Measurements from ENCODE around the gene TMEM129.
A peak's percentile ranks its signal among the peaks of the same experiment; 100 is the strongest.

TMEM129 gene

GRCh38 chr4:1763070-1763549 is 42.0 kb upstream of the TMEM129 start:
- DNase-seq (ENCODE audit: low read depth): no peak
- TF ChIP-seq, protein P1, sequence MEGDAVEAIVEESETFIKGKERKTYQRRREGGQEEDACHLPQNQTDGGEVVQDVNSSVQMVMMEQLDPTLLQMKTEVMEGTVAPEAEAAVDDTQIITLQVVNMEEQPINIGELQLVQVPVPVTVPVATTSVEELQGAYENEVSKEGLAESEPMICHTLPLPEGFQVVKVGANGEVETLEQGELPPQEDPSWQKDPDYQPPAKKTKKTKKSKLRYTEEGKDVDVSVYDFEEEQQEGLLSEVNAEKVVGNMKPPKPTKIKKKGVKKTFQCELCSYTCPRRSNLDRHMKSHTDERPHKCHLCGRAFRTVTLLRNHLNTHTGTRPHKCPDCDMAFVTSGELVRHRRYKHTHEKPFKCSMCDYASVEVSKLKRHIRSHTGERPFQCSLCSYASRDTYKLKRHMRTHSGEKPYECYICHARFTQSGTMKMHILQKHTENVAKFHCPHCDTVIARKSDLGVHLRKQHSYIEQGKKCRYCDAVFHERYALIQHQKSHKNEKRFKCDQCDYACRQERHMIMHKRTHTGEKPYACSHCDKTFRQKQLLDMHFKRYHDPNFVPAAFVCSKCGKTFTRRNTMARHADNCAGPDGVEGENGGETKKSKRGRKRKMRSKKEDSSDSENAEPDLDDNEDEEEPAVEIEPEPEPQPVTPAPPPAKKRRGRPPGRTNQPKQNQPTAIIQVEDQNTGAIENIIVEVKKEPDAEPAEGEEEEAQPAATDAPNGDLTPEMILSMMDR (conservative IDR thresholded peaks at IDR 0.05; ENCODE audit: low read depth, low read length): no peak
- H3K4me3 ChIP-seq (ENCODE audit: low read length): no peak overlapping the region

- no peak overlapping the region for H3K4me3 ChIP-seq (ENCODE audit: low read length)
- TF ChIP-seq, protein P1 (conservative IDR thresholded peaks at IDR 0.05; ENCODE audit: low read depth, low read length): no peak
- DNase-seq (ENCODE audit: low read depth): no peak
These were observed 41.3 kb upstream of the TMEM129 start for GRCh38 chr4:1762264-1763010.

DNA sequence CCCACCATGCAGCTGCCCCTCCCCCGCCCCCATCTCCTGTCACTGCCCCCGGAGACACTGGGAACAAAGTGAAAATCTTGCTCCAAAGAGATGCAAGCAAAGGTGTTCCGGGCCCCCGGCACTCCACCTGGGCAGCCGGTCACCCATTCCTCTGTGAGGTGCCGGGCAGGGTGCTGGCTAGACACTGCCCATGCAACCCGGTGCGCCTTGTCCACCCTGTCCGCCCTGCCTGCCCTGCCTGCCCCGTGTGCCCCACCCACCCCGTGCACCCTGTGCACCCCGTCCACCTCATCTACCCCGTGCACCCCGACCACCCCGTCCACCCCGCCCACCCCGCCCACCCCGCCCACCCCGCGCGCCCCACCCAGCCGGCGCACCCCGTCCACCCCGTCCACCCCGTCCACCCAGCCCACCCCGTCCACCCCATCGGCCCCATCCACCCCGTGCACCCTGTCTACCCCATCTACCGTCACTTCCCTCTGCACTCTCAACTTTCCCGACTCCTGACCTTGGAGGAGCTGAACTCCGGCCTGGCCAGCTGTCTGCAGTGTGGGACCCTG is 40.1 kb upstream of the TMEM129 start:
- no peak overlapping the region for H3K4me3 ChIP-seq (ENCODE audit: low read length)
- no peak for DNase-seq (ENCODE audit: low read depth)
- TF ChIP-seq, protein P1 (conservative IDR thresholded peaks at IDR 0.05; ENCODE audit: low read depth, low read length): no peak

GRCh38 chr4:1760521-1761071 is 39.5 kb upstream of the TMEM129 start:
- TF ChIP-seq, protein P1 (conservative IDR thresholded peaks at IDR 0.05; ENCODE audit: low read depth, low read length): no peak
- H3K4me3 ChIP-seq (ENCODE audit: low read length): no peak overlapping the region

GRCh38 chr4:1759818-1760223 is 38.7 kb upstream of the TMEM129 start:
- no peak overlapping the region for H3K4me3 ChIP-seq (ENCODE audit: low read length)
- TF ChIP-seq, protein P1 (conservative IDR thresholded peaks at IDR 0.05; ENCODE audit: low read depth, low read length): peak; percentile 22
- no peak for DNase-seq (ENCODE audit: low read depth)

More at GRCh38 chr4:1760521-1761071, 39.5 kb upstream of the TMEM129 start:
- no peak for DNase-seq (ENCODE audit: low read depth)

DNA sequence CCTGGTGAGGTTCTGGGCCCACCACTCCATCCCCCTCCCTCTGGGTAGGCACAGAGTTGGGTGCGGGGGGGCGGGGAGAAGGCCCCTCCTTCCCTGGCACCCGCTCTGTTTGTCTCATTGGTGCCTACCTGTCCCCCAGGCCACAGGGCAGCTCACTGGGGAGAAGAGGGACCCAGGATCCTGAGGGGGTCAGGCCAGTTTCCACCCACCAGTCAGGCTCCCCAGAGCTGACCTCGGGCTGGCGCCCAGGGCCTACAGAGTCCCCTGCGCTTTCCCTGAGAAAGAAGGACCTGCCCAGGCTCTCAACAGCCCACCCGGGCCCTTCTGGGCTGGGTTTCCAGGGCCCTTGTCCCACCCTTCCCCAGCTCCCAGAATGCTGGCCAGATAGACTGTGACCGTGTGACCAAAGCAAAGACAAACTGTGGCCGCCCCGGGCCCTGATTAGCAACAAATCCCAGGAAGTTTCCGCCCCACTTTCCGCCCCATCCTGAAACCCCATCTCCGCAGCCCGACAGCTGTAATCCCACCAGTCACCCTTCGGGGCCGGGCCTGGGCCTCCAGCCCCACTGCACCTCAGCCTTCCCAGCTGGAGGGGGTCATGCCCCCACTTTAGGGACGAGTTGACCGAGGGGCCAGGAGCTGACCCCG is 38.2 kb upstream of the TMEM129 start:
- H3K4me3 ChIP-seq (ENCODE audit: low read length): no peak overlapping the region
- TF ChIP-seq, protein P1 (conservative IDR thresholded peaks at IDR 0.05; ENCODE audit: low read depth, low read length): no peak
- DNase-seq (ENCODE audit: low read depth): no peak
